ENCODE data around the gene FAM107A.

The FAM107A gene

DNA sequence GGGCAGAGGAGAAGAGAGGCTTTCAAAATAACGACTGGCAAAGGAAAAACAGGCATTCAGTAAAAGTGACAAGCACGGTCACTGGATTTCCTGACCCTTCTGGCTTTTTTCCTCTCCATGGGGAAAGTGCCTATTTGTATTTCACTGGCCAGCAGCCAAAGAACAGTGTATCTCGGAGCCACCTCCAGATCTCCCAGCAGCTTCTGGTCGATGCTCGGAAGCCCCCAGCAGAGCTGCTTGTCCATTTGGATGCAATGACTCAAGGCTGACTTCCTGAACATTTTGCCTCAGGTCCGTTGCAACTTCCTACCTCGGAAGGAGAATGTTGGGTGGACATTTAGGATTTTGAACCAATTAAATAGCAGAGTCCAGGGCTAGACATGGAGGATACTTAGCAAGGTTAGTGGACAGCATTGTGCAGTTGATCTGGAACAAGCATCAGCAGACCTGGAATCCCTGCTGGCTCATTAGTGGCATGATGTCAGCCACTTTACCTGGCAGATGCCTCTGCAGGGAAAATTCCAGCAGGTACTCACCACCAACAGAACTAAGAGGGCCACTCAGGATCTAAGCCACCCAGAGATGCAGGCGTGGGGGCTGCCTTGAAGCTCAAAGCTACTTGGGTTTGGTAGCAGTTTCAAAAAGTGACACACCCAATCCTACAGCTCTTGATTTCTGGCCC, 1.1 kb downstream of the FAM107A start:
- TF ChIP-seq CTCF (IDR thresholded peaks at IDR 0.05; ENCODE audit: low read length) (no peak), EZH2 (IDR thresholded peaks at IDR 0.05; ENCODE audit: borderline replicate concordance, low read length) (no peak)
- Histone ChIP-seq H2AFZ (ENCODE audit: low read length) (no peak overlapping the region), H3K36me3 (ENCODE audit: insufficient read depth, low read length) (no peaks in the 10 kb centered on the region), H3K79me2 (ENCODE audit: insufficient read depth, low read length) (no peaks in the 10 kb centered on the region), H4K20me1 (ENCODE audit: insufficient read depth, low read length) (no peaks in the 10 kb centered on the region), H3K9me2 (ENCODE audit: low read depth, low read length) (no peaks in the 10 kb centered on the region), H3K27me3 (ENCODE audit: insufficient read depth, low read length) (no peaks in the 10 kb centered on the region), H3K27ac (ENCODE audit: low read depth, low read length, poor library complexity, severe bottlenecking) (no peak overlapping the region), H3K9me3 (ENCODE audit: low read length) (no peaks in the 10 kb centered on the region), H3K4me1 (ENCODE audit: insufficient read depth, low read length, severe bottlenecking) (no peaks in the 10 kb centered on the region), H3K4me3 (ENCODE audit: low read depth, low read length, poor library complexity, severe bottlenecking) (no peak overlapping the region), H3K9ac (ENCODE audit: low read length) (no peak overlapping the region), H3K4me2 (ENCODE audit: low read length) (no peak overlapping the region), H3F3A (ENCODE audit: insufficient read depth, low read length) (no peaks in the 10 kb centered on the region)

DNA sequence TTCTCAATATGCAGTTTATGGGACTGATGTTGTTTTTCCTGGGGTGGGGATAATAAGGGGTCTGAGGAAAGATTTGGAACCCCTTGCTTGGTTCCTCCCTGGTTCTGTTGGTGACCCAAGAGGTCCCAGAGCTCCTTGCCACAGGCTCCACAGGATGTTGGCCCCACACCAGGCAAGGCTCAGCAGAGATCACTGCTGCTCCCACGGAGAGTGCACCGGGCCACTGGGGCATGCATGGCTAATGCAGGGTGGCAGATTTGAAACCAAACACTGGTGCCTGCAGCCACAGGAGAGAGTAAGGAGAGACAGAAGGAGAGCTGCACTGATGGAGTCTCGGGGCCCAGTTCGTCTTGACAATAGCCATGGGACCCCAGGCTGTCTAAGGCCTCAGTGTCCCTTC, 2.5 kb downstream of the FAM107A start:
- H3K4me3 ChIP-seq (ENCODE audit: low read depth, low read length, poor library complexity, severe bottlenecking): no peak overlapping the region
- H4K20me1 ChIP-seq (ENCODE audit: insufficient read depth, low read length): no peaks in the 10 kb centered on the region
- no peaks in the 10 kb centered on the region for H3K9me2 ChIP-seq (ENCODE audit: low read depth, low read length)
- H3K9me3 ChIP-seq (ENCODE audit: low read length): no peaks in the 10 kb centered on the region
- no peaks in the 10 kb centered on the region for H3K27me3 ChIP-seq (ENCODE audit: insufficient read depth, low read length)
- H3K9ac ChIP-seq (ENCODE audit: low read length): no peak overlapping the region
- no peak overlapping the region for H2AFZ ChIP-seq (ENCODE audit: low read length)
- no peak for TF ChIP-seq CTCF (IDR thresholded peaks at IDR 0.05; ENCODE audit: low read length)
- no peak for TF ChIP-seq EZH2 (IDR thresholded peaks at IDR 0.05; ENCODE audit: borderline replicate concordance, low read length)
- H3K36me3 ChIP-seq (ENCODE audit: insufficient read depth, low read length): no peaks in the 10 kb centered on the region
- H3F3A ChIP-seq (ENCODE audit: insufficient read depth, low read length): no peaks in the 10 kb centered on the region
- H3K79me2 ChIP-seq (ENCODE audit: insufficient read depth, low read length): no peaks in the 10 kb centered on the region
- H3K4me1 ChIP-seq (ENCODE audit: insufficient read depth, low read length, severe bottlenecking): no peaks in the 10 kb centered on the region
- no peak overlapping the region for H3K27ac ChIP-seq (ENCODE audit: low read depth, low read length, poor library complexity, severe bottlenecking)
- H3K4me2 ChIP-seq (ENCODE audit: low read length): no peak overlapping the region

- H3K9me3 ChIP-seq (ENCODE audit: low read length): no peaks in the 10 kb centered on the region
These were observed 3.1 kb downstream of the FAM107A start for GRCh38 chr3:58574106-58574505.

More at GRCh38 chr3:58574106-58574505, 3.1 kb downstream of the FAM107A start:
- Histone ChIP-seq H4K20me1 (ENCODE audit: insufficient read depth, low read length) (no peaks in the 10 kb centered on the region), H3K9ac (ENCODE audit: low read length) (no peak overlapping the region), H3K36me3 (ENCODE audit: insufficient read depth, low read length) (no peaks in the 10 kb centered on the region), H3K27ac (ENCODE audit: low read depth, low read length, poor library complexity, severe bottlenecking) (no peak overlapping the region), H2AFZ (ENCODE audit: low read length) (no peak overlapping the region), H3K4me1 (ENCODE audit: insufficient read depth, low read length, severe bottlenecking) (no peaks in the 10 kb centered on the region), H3K27me3 (ENCODE audit: insufficient read depth, low read length) (peaks cover 4% of the 10 kb centered on the region; the same call in 1 of the 2 replicates), H3K4me3 (ENCODE audit: low read depth, low read length, poor library complexity, severe bottlenecking) (no peak overlapping the region), H3K4me2 (ENCODE audit: low read length) (no peak overlapping the region), H3F3A (ENCODE audit: insufficient read depth, low read length) (no peaks in the 10 kb centered on the region), H3K79me2 (ENCODE audit: insufficient read depth, low read length) (no peaks in the 10 kb centered on the region), H3K9me2 (ENCODE audit: low read depth, low read length) (no peaks in the 10 kb centered on the region)
- TF ChIP-seq CTCF (IDR thresholded peaks at IDR 0.05; ENCODE audit: low read length): no peak
- no peak for TF ChIP-seq EZH2 (IDR thresholded peaks at IDR 0.05; ENCODE audit: borderline replicate concordance, low read length)

All from OCI-LY1 (cell line).